WTC11 (cell line): ENCODE results near the gene PDZRN3. TPM values are rescaled to one million over a fixed set of nuclear protein-coding genes. Genes with fewer than 3 reads are reported as not detected.

Source experiments
- ATAC-seq: fragments of 200-7000 bp; cut with Tn5 transposase; 2 replicates; pipeline ENCODE4 v1.10.0; 2021; ENCODE audit warnings: mild to moderate bottlenecking, moderate library complexity
- CTCF ChIA-PET: fragments of 300-600 bp; sonication (Branson Sonifier 250); formaldehyde crosslinking; loops from one replicate; lab custom pipeline; 2021; ENCODE audit warnings: antibody characterized with exemption; lab: Charles Lee
- POLR2A ChIA-PET: fragments of 350-600 bp; sonication (Branson Sonifier 250); formaldehyde crosslinking; loops from one replicate; lab custom pipeline; 2021; ENCODE audit warnings: antibody characterized with exemption; lab: Charles Lee
- DNase-seq: peaks from one replicate; pipeline ENCODE4 v3.0.0; 2021; ENCODE audit warnings: low spot score
- H3K27ac Mint-ChIP-seq: 2 replicates; pipeline ENCODE4 v1.8.0; 2021; ENCODE audit warnings: mixed read lengths
- H3K27me3 Mint-ChIP-seq: 2 replicates; pipeline ENCODE4 v1.8.0; 2021; ENCODE audit warnings: low read depth, mild to moderate bottlenecking, moderate library complexity, mixed read lengths
- H3K36me3 Mint-ChIP-seq: 2 replicates; pipeline ENCODE4 v1.8.0; 2021; ENCODE audit warnings: mixed read lengths
- H3K4me1 Mint-ChIP-seq: 2 replicates; pipeline ENCODE4 v1.8.0; 2022; ENCODE audit warnings: mixed read lengths
- H3K4me3 Mint-ChIP-seq: 2 replicates; pipeline ENCODE4 v1.8.0; 2021; ENCODE audit warnings: mild to moderate bottlenecking, moderate library complexity, mixed read lengths
- H3K9me3 Mint-ChIP-seq: 2 replicates; pipeline ENCODE4 v1.8.0; 2021; ENCODE audit warnings: mixed read lengths
- AR ChIP-seq: fragments of 250-450 bp; sonication (Bioruptor Pico); IDR thresholded peaks from 2 replicates; pipeline ENCODE4 v1.9.0; 2021; ENCODE audit warnings: mild to moderate bottlenecking
- ATF2 ChIP-seq: sonication (generic); formaldehyde crosslinking; IDR thresholded peaks from 2 replicates; pipeline ENCODE4 v1.8.1; 2022; ENCODE audit warnings: low read depth, missing genetic modification reagents, borderline replicate concordance
- E2F4 ChIP-seq: sonication (generic); formaldehyde crosslinking; IDR thresholded peaks from 2 replicates; pipeline ENCODE4 v1.8.1; 2022; ENCODE audit warnings: low read depth, mild to moderate bottlenecking, moderate library complexity, missing genetic modification reagents, borderline replicate concordance
- E2F5 ChIP-seq: sonication (generic); formaldehyde crosslinking; IDR thresholded peaks from 2 replicates; pipeline ENCODE4 v1.8.1; 2022; ENCODE audit warnings: mild to moderate bottlenecking, moderate library complexity, missing genetic modification reagents
- EMX1 ChIP-seq: fragments of 250-450 bp; sonication (Bioruptor Pico); IDR thresholded peaks from 2 replicates; pipeline ENCODE4 v1.8.0; 2021; ENCODE audit warnings: mild to moderate bottlenecking
- ESRRA ChIP-seq: sonication (generic); formaldehyde crosslinking; IDR thresholded peaks from 2 replicates; pipeline ENCODE4 v1.8.1; 2022; ENCODE audit warnings: mild to moderate bottlenecking, missing genetic modification reagents, borderline replicate concordance
- GRHL2 ChIP-seq: fragments of 250-450 bp; sonication (Bioruptor Pico); IDR thresholded peaks from 2 replicates; pipeline ENCODE4 v1.8.0; 2022; ENCODE audit warnings: mild to moderate bottlenecking, moderate library complexity; ENCODE audit not compliant: insufficient replicate concordance, severe bottlenecking
- GTF2I ChIP-seq: fragments of 250-450 bp; sonication (Bioruptor Pico); conservative IDR thresholded peaks from 2 replicates; pipeline ENCODE4 v1.4.0; 2021; ENCODE audit warnings: mild to moderate bottlenecking
- HMGXB4 ChIP-seq: sonication (generic); formaldehyde crosslinking; IDR thresholded peaks from 2 replicates; pipeline ENCODE4 v1.8.1; 2023; ENCODE audit warnings: mild to moderate bottlenecking, moderate library complexity, missing genetic modification reagents
- IRF1 ChIP-seq: sonication (generic); formaldehyde crosslinking; IDR thresholded peaks from 2 replicates; pipeline ENCODE4 v1.8.0; 2023; ENCODE audit warnings: missing genetic modification reagents
- JAZF1 ChIP-seq: fragments of 250-450 bp; sonication (Bioruptor Pico); IDR thresholded peaks from 2 replicates; pipeline ENCODE4 v1.9.0; 2021; ENCODE audit warnings: moderate library complexity, mild to moderate bottlenecking, inconsistent platforms
- JUN ChIP-seq: sonication (generic); formaldehyde crosslinking; IDR thresholded peaks from 2 replicates; pipeline ENCODE4 v1.8.0; 2023; ENCODE audit warnings: mild to moderate bottlenecking, missing genetic modification reagents
- NR1H2 ChIP-seq: sonication (generic); formaldehyde crosslinking; IDR thresholded peaks from 2 replicates; pipeline ENCODE4 v1.9.0; 2021; ENCODE audit warnings: mild to moderate bottlenecking, moderate library complexity, missing genetic modification reagents
- PRRX2 ChIP-seq: fragments of 250-450 bp; sonication (Bioruptor Pico); IDR thresholded peaks from 2 replicates; pipeline ENCODE4 v1.8.0; 2021; ENCODE audit warnings: mild to moderate bottlenecking
- TP53 ChIP-seq: sonication (generic); formaldehyde crosslinking; IDR thresholded peaks from 2 replicates; pipeline ENCODE4 v1.8.1; 2023; ENCODE audit warnings: mild to moderate bottlenecking, missing genetic modification reagents
- ZBTB21 ChIP-seq: sonication (generic); formaldehyde crosslinking; IDR thresholded peaks from 2 replicates; pipeline ENCODE4 v1.8.1; 2023; ENCODE audit warnings: mild to moderate bottlenecking, missing genetic modification reagents, borderline replicate concordance
- ZNF263 ChIP-seq: sonication (generic); formaldehyde crosslinking; IDR thresholded peaks from 2 replicates; pipeline ENCODE4 v1.8.1; 2022; ENCODE audit warnings: low read depth, mild to moderate bottlenecking, moderate library complexity, missing genetic modification reagents
- ZNF281 ChIP-seq: sonication (generic); formaldehyde crosslinking; IDR thresholded peaks from 2 replicates; pipeline ENCODE4 v1.8.0; 2023; ENCODE audit warnings: mild to moderate bottlenecking, missing genetic modification reagents
- ZNF423 ChIP-seq: fragments of 250-450 bp; sonication (Bioruptor Pico); IDR thresholded peaks from 2 replicates; pipeline ENCODE4 v2.1.2; 2022; ENCODE audit warnings: mild to moderate bottlenecking, moderate library complexity
- ZNF512 ChIP-seq: sonication (generic); formaldehyde crosslinking; IDR thresholded peaks from 2 replicates; pipeline ENCODE4 v1.8.1; 2022; ENCODE audit warnings: missing genetic modification reagents, borderline replicate concordance
- total RNA-seq: library from RNA; stranded (reverse); gene quantifications from 3 replicates; pipeline ENCODE4 v1.2.3, GENCODE V29; 2021

PDZRN3 gene
- total RNA-seq, 1 experiment from 2014 or later, result 9.5 TPM

GRCh38 chr3:73569246-73569760 lies 55.4 kb downstream of the PDZRN3 start:
- ATAC-seq (no peak), DNase-seq (no peak)
- Mint-ChIP-seq H3K27me3 (no peaks in the 10 kb centered on the region; the same call in 1 of the 2 replicates), H3K9me3 (no peaks in the 10 kb centered on the region), H3K4me1 (peaks cover 6% of the 10 kb centered on the region), H3K36me3 (no peaks in the 10 kb centered on the region), H3K4me3 (no peak overlapping the region), H3K27ac (no peak overlapping the region)
- TF ChIP-seq ZBTB21 (CRISPR knock-in tag) (no peak), IRF1 (CRISPR knock-in tag) (no peak), ESRRA (CRISPR knock-in tag) (no peak), PRRX2 (CRISPR knock-in tag) (no peak), E2F4 (CRISPR knock-in tag) (no peak), GRHL2 (CRISPR knock-in tag) (no peak), ZNF423 (CRISPR knock-in tag) (no peak), NR1H2 (CRISPR knock-in tag) (no peak), JUN (CRISPR knock-in tag) (no peak), ZNF512 (CRISPR knock-in tag) (no peak), GTF2I (CRISPR knock-in tag) (no peak), JAZF1 (CRISPR knock-in tag) (no peak), ATF2 (CRISPR knock-in tag) (no peak), E2F5 (CRISPR knock-in tag) (no peak), HMGXB4 (CRISPR knock-in tag) (no peak)
- ChIA-PET CTCF (no interaction called here), POLR2A (no interaction called here)

GRCh38 chr3:73568371-73568862 lies 56.3 kb downstream of the PDZRN3 start:
- no peaks in the 10 kb centered on the region; the same call in 1 of the 2 replicates for H3K27me3 Mint-ChIP-seq
- no peaks in the 10 kb centered on the region for H3K36me3 Mint-ChIP-seq
- DNase-seq (no peak), ATAC-seq (no peak)
- no peak overlapping the region for H3K27ac Mint-ChIP-seq
- H3K4me1 Mint-ChIP-seq, result peaks cover 14% of the 10 kb centered on the region
- H3K4me3 Mint-ChIP-seq, result no peak overlapping the region
- no peaks in the 10 kb centered on the region for H3K9me3 Mint-ChIP-seq
- POLR2A ChIA-PET, result no interaction called here
- CTCF ChIA-PET, result no interaction called here
- TF ChIP-seq EMX1 (no peak), E2F4 (CRISPR knock-in tag) (no peak), TP53 (CRISPR knock-in tag) (no peak), ZNF423 (CRISPR knock-in tag) (no peak), AR (CRISPR knock-in tag) (no peak), ZNF263 (no peak), ZNF281 (CRISPR knock-in tag) (no peak)
